Adrenal gland (tissue), 12 donors: ENCODE results near the gene LYSMD1. TPM values are rescaled to one million over a fixed set of nuclear protein-coding genes. Genes with fewer than 3 reads are reported as not detected.

Source experiments
- DNase-seq, 7 donors: peaks; one replicate each; pipeline ENCODE4 v3.0.0-alpha.2; 2019 to 2020
- H3K27ac ChIP-seq, 5 donors: fragments of 200-600 bp; sonication (generic) in 4 of 5; 1 replicate in 3 of 5; 2 replicates in 2 of 5; pipeline versions ENCODE4 v1.5.1 to v1.8.0; 2016 to 2020; ENCODE audit warnings: mild to moderate bottlenecking in 1 of 5
- H3K27me3 ChIP-seq: fragments of 200-600 bp; 2 replicates; pipeline ENCODE4 v1.8.0; 2021
- H3K36me3 ChIP-seq, 2 donors: fragments of 200-600 bp; replicated peaks in 1 of 2; 1 replicate in 1 of 2; 2 replicates in 1 of 2; pipeline versions ENCODE4 v1.5.1 to v1.8.0; 2018 to 2022
- H3K4me1 ChIP-seq, 2 donors: fragments of 200-600 bp; replicated peaks in 1 of 2; 1 replicate in 1 of 2; 2 replicates in 1 of 2; pipeline versions ENCODE4 v1.5.1 to v1.8.0; 2018 to 2021
- H3K4me3 ChIP-seq, 4 donors: fragments of 200-600 bp; sonication (generic) in 3 of 4; one replicate each; pipeline ENCODE4 v1.5.1; 2016 to 2018
- H3K9me3 ChIP-seq, 3 donors: fragments of 200-600 bp; sonication (generic) in 1 of 3; replicated peaks in 1 of 3; 1 replicate in 2 of 3; 2 replicates in 1 of 3; pipeline versions ENCODE4 v1.5.1 to v1.8.0; 2016 to 2021
- POLR2A ChIP-seq, 2 donors: fragments of 450-650 bp; IDR thresholded peaks; one replicate each; pipeline ENCODE4 v1.6.1; 2017; ENCODE audit warnings: antibody characterized with exemption in 2 of 2, mild to moderate bottlenecking in 2 of 2, moderate library complexity in 1 of 2
- WGBS, 4 donors: extraction: QIAGEN DNeasy Blood & Tissue Kit in 2 of 4; methylation state at CpG; one replicate each; pipeline versions ENCODE4 v1.1.5 to v1.1.7; 2013 to 2017; 5-methylcytosine and 5-hydroxymethylcytosine counted together
- intact Hi-C, 2 donors: fragments of 100-400 bp; cut with DNase I; formaldehyde crosslinking; loops; one replicate each; pipeline versions ENCODE4 v1.14.1 to v1.15.0; 2022 to 2023
- polyA plus RNA-seq, 3 donors: library from polyadenylated mRNA; stranded (reverse); fragments of 200-250 nt in 2 of 3; fragments of 350-450 nt in 1 of 3; fragmentation: Illumina TruSeq in 1 of 3; extraction: RNeasy Lipid Tissue Mini Kit (QIAGEN cat#74804) in 1 of 3; gene quantifications; one replicate each; pipeline ENCODE4 v1.2.3, GENCODE V29; 2013 to 2014
- total RNA-seq, 9 donors: library from RNA; depleted of rRNA in 4 of 9; stranded (reverse); fragments of >200 nt in 4 of 9; fragments of 120-200 nt in 1 of 9; fragmentation: NEBNext Ultra II Directional in 1 of 9; extraction: Animal tissue kit (Norgen Biotek cat#: 25700) in 1 of 9; gene quantifications; one replicate each; pipeline versions ENCODE4 v1.1.0 to v1.2.4, GENCODE V29; 2013 to 2023
- TF ChIP-seq, protein P1 (sequence below), 6 experiments: fragments of 450-650 bp in 4 of 6; fragments of 200-600 bp in 2 of 6; sonication (generic) in 1 of 6; IDR thresholded peaks; 1 replicate in 5 of 6; 2 replicates in 1 of 6; pipeline versions ENCODE4 v1.5.1 to v1.8.0; 2016 to 2021; ENCODE audit warnings: antibody characterized with exemption in 6 of 6, mild to moderate bottlenecking in 2 of 6, moderate library complexity in 1 of 6
- donor health status: healthy with polysubstance abuse.
- donor health status: Bipolar disorder and iron deficiency.
- donor health status: DM: yes; HTN: yes; CAD: no.
- donor health status: DM: no; HTN: no; CAD: no.
- donor health status: DM: no; HTN: no; CAD: no.
- donor health status: DM: yes; HTN: yes; CAD: no.

LYSMD1 gene
- total and polyA plus RNA-seq, 12 donors, result 4.4 to 21.5 (median 12.9) TPM

GRCh38 chr1:151164732-151165280 lies 896 bp downstream of the LYSMD1 start:
- peaks cover 14 to 22% of the 10 kb centered on the region in 2 donors for H3K4me1 ChIP-seq
- H3K27ac ChIP-seq, result peak overlapping the region; percentile 58 to 89 (median 65)
- H3K36me3 ChIP-seq, result peaks cover 0 to 46% of the 10 kb centered on the region in 2 donors
- 14 to 31% (median 21%) methylated on average over 11 of the region's 11 CpGs for WGBS, 4 donors
- no peaks in the 10 kb centered on the region for H3K9me3 ChIP-seq
- no peak for DNase-seq
- peak overlapping the region in 3 of 4 donors; percentile 36 to 75 (median 69) for H3K4me3 ChIP-seq
- intact Hi-C loops, result no loop called here
- H3K27me3 ChIP-seq, result no peaks in the 10 kb centered on the region
- TF ChIP-seq, protein P1, sequence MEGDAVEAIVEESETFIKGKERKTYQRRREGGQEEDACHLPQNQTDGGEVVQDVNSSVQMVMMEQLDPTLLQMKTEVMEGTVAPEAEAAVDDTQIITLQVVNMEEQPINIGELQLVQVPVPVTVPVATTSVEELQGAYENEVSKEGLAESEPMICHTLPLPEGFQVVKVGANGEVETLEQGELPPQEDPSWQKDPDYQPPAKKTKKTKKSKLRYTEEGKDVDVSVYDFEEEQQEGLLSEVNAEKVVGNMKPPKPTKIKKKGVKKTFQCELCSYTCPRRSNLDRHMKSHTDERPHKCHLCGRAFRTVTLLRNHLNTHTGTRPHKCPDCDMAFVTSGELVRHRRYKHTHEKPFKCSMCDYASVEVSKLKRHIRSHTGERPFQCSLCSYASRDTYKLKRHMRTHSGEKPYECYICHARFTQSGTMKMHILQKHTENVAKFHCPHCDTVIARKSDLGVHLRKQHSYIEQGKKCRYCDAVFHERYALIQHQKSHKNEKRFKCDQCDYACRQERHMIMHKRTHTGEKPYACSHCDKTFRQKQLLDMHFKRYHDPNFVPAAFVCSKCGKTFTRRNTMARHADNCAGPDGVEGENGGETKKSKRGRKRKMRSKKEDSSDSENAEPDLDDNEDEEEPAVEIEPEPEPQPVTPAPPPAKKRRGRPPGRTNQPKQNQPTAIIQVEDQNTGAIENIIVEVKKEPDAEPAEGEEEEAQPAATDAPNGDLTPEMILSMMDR (IDR thresholded peaks at IDR 0.05), result no peak
- TF ChIP-seq POLR2A (IDR thresholded peaks at IDR 0.05), result peak in 1 of 2 donors; percentile 9

- peak overlapping the region in 1 of 5 donors; percentile 69 for H3K27ac ChIP-seq
- H3K4me1 ChIP-seq, result peaks cover under 1 to 5% of the 10 kb centered on the region in 2 donors
- TF ChIP-seq POLR2A (IDR thresholded peaks at IDR 0.05), result no peak
- TF ChIP-seq, protein P1 (IDR thresholded peaks at IDR 0.05), result no peak
- peaks cover 0 to 49% of the 10 kb centered on the region in 2 donors for H3K36me3 ChIP-seq
- no peaks in the 10 kb centered on the region for H3K9me3 ChIP-seq
- no peak overlapping the region for H3K4me3 ChIP-seq
- intact Hi-C loops, result loop anchor here in 1 of 2 donors (5.0 to 10.0 kb wide), 2 partner anchors 62 to 135 kb away; no protein-coding TSS in a partner anchor
- no peaks in the 10 kb centered on the region for H3K27me3 ChIP-seq
- no peak for DNase-seq
Measured at GRCh38 chr1:151159373-151159772, 6.3 kb downstream of the LYSMD1 start.

DNA sequence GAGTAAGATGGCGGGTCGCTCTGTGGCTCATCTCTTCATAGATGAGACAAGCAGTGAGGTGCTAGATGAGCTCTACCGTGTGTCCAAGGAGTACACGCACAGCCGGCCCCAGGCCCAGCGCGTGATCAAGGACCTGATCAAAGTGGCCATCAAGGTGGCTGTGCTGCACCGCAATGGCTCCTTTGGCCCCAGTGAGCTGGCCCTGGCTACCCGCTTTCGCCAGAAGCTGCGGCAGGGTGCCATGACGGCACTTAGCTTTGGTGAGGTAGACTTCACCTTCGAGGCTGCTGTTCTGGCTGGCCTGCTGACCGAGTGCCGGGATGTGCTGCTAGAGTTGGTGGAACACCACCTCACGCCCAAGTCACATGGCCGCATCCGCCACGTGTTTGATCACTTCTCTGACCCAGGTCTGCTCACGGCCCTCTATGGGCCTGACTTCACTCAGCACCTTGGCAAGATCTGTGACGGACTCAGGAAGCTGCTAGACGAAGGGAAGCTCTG lies 6.9 kb downstream of the LYSMD1 start:
- no peaks in the 10 kb centered on the region for H3K27me3 ChIP-seq
- no peak for TF ChIP-seq POLR2A (IDR thresholded peaks at IDR 0.05)
- TF ChIP-seq, protein P1 (IDR thresholded peaks at IDR 0.05), result no peak
- peak overlapping the region in 2 of 5 donors; percentile 8 to 69 for H3K27ac ChIP-seq
- no peaks in the 10 kb centered on the region for H3K4me1 ChIP-seq
- H3K36me3 ChIP-seq, result peaks cover 0 to 49% of the 10 kb centered on the region in 2 donors
- intact Hi-C loops, result loop anchor here in 1 of 2 donors (5.0 to 10.0 kb wide), 2 partner anchors 62 to 134 kb away; no protein-coding TSS in a partner anchor
- DNase-seq, result no peak
- 82 to 87% (median 85%) methylated on average over 12 to 22 of the region's 22 CpGs for WGBS, 4 donors
- H3K9me3 ChIP-seq, result no peaks in the 10 kb centered on the region
- no peak overlapping the region for H3K4me3 ChIP-seq

GRCh38 chr1:151158326-151158725 lies 7.4 kb downstream of the LYSMD1 start:
- Histone ChIP-seq H3K4me1 (no peaks in the 10 kb centered on the region), H3K4me3 (peak overlapping the region in 1 of 4 donors; percentile 30)
- intact Hi-C loops, result loop anchor here in 1 of 2 donors (5.0 to 10.0 kb wide), 2 partner anchors 61 to 134 kb away; no protein-coding TSS in a partner anchor

More at GRCh38 chr1:151158326-151158725, 7.4 kb downstream of the LYSMD1 start:
- no peaks in the 10 kb centered on the region for H3K9me3 ChIP-seq
- WGBS, 4 donors, result 63 to 80% (median 73%) methylated on average over 5 of the region's 5 CpGs
- no peaks in the 10 kb centered on the region for H3K27me3 ChIP-seq
- peak overlapping the region in 1 of 5 donors; percentile 8 for H3K27ac ChIP-seq
- TF ChIP-seq, protein P1 (IDR thresholded peaks at IDR 0.05), result no peak
- TF ChIP-seq POLR2A (IDR thresholded peaks at IDR 0.05), result no peak
- DNase-seq, result no peak
- peaks cover 0 to 49% of the 10 kb centered on the region in 2 donors for H3K36me3 ChIP-seq
